ENCODE measurements around the gene AEN.
A peak's percentile ranks its signal among the peaks of the same experiment; 100 is the strongest.

The AEN gene

DNA sequence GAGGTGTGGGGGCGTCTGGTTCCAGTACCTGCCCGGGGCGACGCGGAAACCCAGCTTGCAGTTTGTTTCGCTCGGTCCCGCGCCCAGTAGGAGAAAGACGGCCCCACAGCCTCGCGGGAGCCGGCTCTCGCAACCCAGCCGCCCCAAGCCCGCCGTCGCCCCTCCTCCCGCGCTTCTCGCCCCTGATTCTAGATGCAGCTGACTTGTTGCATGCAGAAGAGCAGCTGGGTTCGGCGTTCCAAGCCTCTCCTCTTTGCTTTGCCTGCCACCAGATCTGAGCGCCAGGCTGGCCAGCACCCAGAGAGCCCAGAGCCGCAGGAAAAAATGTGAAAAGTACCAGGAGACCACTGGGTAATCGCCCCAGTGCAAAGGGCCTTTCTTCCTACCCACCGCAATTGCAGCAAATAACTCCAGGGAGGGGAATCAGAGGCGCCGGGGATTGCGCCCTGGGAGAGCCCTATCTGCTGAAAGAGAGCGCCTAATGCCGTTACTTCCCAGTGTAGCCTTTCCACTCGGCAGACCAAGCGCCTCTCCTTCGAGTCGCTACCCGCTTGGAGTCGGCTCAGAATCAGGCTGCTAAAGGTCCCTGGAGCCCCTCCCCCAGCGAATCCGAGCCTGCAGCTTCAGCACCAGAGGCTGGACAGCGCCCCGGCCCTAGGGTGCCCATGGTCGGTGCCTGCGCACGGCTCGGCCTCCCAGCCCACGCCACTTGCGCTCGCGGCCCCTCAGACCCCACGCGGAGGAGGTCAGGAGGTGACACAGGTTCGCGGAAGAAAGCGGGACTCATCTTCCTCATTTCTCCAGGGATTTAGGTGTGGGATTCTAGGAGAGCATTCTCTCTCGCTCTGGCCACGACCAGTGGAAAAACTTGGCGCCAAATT lies 15.7 kb upstream of the AEN start:
- TF ChIP-seq, protein P1, sequence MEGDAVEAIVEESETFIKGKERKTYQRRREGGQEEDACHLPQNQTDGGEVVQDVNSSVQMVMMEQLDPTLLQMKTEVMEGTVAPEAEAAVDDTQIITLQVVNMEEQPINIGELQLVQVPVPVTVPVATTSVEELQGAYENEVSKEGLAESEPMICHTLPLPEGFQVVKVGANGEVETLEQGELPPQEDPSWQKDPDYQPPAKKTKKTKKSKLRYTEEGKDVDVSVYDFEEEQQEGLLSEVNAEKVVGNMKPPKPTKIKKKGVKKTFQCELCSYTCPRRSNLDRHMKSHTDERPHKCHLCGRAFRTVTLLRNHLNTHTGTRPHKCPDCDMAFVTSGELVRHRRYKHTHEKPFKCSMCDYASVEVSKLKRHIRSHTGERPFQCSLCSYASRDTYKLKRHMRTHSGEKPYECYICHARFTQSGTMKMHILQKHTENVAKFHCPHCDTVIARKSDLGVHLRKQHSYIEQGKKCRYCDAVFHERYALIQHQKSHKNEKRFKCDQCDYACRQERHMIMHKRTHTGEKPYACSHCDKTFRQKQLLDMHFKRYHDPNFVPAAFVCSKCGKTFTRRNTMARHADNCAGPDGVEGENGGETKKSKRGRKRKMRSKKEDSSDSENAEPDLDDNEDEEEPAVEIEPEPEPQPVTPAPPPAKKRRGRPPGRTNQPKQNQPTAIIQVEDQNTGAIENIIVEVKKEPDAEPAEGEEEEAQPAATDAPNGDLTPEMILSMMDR (IDR thresholded peaks at IDR 0.05) = no peak
- Mint-ChIP-seq H3K27me3 (ENCODE audit: low read depth, poor library complexity) (peaks cover 100% of the 10 kb centered on the region), H3K27ac (no peak overlapping the region), H3K4me3 (peak overlapping the region; percentile 67), H3K9me3 (peaks cover 3% of the 10 kb centered on the region), H3K4me1 (peaks cover 39% of the 10 kb centered on the region), H3K36me3 (ENCODE audit: low read depth) (no peaks in the 10 kb centered on the region)
- peak; percentile 92 for DNase-seq

DNA sequence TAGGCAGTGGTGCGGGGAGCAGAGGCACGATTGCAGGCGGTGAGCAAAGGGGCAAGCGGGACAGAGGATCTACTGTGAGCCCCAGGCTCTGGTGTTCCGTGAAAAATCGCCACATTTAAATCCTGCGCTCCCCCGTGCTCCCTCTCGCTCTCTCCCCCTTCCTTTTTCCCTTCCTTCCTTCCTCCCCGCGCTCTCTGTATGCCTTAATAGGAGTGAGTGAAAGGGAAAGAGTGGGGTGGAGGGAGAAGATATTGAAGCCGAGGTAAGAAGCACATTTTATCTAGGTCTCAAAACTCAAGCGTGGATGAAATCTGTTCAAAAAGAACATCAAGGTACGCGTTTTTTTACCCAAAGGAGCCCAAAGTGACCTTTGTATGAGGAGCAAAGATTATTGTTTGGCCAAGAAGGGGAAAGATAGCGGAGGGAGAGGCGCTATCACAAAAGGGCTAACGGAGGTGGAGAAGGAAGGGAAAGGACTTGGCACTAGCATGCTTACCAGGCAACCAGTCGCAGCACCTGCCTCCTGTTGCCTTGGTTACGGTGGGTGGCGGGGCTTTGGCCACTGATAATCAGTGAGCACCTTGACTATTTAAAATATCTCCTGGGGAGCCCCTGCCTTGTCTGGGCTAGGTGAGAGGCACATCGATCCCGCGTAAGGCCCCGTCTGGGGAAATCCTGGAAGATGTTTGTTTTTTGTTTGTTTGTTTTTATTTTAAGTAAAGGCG lies 14.9 kb upstream of the AEN start:
- Mint-ChIP-seq H3K27ac (no peak overlapping the region), H3K4me3 (peak overlapping the region; percentile 67), H3K9me3 (peaks cover 3% of the 10 kb centered on the region), H3K36me3 (ENCODE audit: low read depth) (no peaks in the 10 kb centered on the region), H3K27me3 (ENCODE audit: low read depth, poor library complexity) (peaks cover 100% of the 10 kb centered on the region), H3K4me1 (peaks cover 46% of the 10 kb centered on the region)
- TF ChIP-seq, protein P1 (IDR thresholded peaks at IDR 0.05) = no peak
- no peak for DNase-seq

DNA sequence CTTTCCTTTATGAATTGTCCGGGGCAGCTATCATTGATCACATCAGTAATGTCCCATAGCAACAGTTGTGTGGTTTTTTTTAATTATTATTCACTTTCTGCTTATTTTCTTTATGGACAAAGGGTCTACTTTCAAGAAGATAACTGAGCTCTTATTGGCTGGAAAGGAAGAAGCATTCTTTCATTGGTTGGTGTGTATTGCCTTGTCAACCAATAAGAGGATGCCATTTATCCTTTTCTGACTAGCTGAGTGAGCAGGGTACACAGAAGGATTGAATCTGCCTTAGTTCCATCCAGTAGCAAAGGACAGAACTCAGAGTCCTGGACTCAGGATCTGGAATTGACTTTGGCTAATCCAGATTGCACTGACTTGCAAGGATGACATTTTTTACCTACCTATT lies 13.2 kb upstream of the AEN start:
- peaks cover 96% of the 10 kb centered on the region for H3K27me3 Mint-ChIP-seq (ENCODE audit: low read depth, poor library complexity)

DNA sequence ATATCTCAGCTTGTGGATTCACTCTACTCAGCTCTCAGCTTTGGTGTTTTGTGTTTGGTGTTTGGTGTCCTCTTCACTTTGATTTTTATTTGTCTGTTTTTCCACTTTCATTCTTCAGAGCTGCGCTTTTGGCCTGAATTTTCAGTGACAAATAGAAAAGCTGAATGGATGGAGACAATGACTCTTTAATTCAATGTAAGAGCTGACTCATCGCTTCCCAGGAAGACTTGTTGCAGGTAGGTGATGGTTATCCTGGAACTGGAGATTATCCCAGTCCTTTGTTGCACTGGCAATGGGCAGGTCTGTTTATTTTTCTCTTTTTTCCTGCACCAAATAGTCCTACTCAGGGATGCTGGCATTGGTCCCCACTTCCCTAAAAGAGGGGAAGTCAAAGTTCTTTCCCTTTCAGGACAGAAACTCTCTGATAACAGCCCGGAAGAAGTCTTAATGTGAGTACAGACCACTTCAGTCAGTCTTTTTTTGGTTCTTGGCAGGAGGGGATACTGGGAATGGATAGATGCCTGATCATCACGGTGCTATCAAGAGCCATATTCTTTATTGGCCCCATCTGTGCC lies 12.4 kb upstream of the AEN start:
- no peak for DNase-seq
- H3K9me3 Mint-ChIP-seq = peaks cover 3% of the 10 kb centered on the region
- H3K36me3 Mint-ChIP-seq (ENCODE audit: low read depth) = no peaks in the 10 kb centered on the region
- no peak overlapping the region for H3K27ac Mint-ChIP-seq
- H3K27me3 Mint-ChIP-seq (ENCODE audit: low read depth, poor library complexity) = peaks cover 96% of the 10 kb centered on the region
- H3K4me3 Mint-ChIP-seq = no peak overlapping the region
- TF ChIP-seq, protein P1 (IDR thresholded peaks at IDR 0.05) = no peak
- peaks cover 46% of the 10 kb centered on the region for H3K4me1 Mint-ChIP-seq

More for the DNA sequence above, 13.2 kb upstream of the AEN start:
- Mint-ChIP-seq H3K36me3 (ENCODE audit: low read depth) (no peaks in the 10 kb centered on the region), H3K9me3 (peaks cover 3% of the 10 kb centered on the region), H3K4me1 (peaks cover 46% of the 10 kb centered on the region), H3K27ac (no peak overlapping the region), H3K4me3 (no peak overlapping the region)
- TF ChIP-seq, protein P1 (IDR thresholded peaks at IDR 0.05) = no peak
- no peak for DNase-seq

DNA sequence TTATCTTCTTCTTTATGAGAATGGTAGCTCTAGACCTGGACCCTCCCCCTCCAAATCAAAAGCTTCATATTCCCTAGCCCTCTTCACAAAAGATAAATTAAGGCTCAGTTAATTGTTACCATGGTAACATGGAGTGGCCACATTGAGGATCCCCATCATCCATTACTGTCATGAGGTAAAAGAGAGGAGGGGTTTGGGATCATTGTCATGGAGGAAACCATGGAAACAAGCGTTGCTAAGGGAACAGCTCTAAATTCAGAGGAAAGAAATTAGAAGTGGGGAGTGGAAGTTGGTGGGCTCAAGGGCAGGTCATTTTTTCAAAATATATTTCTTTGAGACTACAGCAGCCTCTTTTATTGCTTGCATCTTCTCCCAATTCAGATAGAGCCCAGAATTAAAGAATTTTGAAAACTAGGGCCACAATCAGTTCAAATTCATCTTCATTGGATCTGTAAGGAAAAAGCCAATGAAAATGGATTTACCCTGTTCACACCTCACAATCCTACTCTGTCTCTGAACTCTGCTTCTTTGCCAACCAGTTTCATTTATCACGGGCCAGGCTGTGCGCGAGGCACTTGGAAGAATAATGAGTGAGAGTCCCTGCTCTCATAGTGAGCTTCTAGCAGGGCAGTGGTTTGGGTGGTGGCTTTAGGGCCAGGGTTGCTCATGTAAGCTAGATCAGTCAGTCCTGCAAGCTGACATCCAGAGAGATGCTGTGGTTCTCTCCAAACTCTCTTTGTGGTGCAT lies 11.6 kb upstream of the AEN start:
- no peak overlapping the region for H3K27ac Mint-ChIP-seq

More for the DNA sequence above, 11.6 kb upstream of the AEN start:
- Mint-ChIP-seq H3K4me1 (peaks cover 42% of the 10 kb centered on the region), H3K4me3 (no peak overlapping the region), H3K36me3 (ENCODE audit: low read depth) (no peaks in the 10 kb centered on the region), H3K9me3 (peaks cover 3% of the 10 kb centered on the region), H3K27me3 (ENCODE audit: low read depth, poor library complexity) (peaks cover 96% of the 10 kb centered on the region)
- DNase-seq = no peak
- TF ChIP-seq, protein P1 (IDR thresholded peaks at IDR 0.05) = no peak
